A549 treated with GW870086 at 1 μM for 4 hours (cell line): ENCODE measurements around the gene PPP1R12C. TPM values are rescaled to one million over a fixed set of nuclear protein-coding genes. Genes with fewer than 3 reads are reported as not detected.

Experiments used
- total RNA-seq: library from RNA; stranded (reverse); fragments of 200-300 nt; extraction: Qiagen RNA extraction; gene quantifications from 5 replicates; pipeline ENCODE4 v1.2.3, GENCODE V29; 2022; ENCODE audit warnings: low read depth

The PPP1R12C gene
- 55.9 to 88.0 TPM (median 82.4 TPM) in 5 replicates for total RNA-seq

GRCh38 chr19:55116859-55117662, at the start of gene PPP1R12C:
PPP1R12C (minus strand) TSS chr19:55117637; CDS start chr19:55117543, 94 bp downstream.

GRCh38 chr19:55166530-55167268, 49.3 kb upstream of the PPP1R12C start, which contains the start of gene DNAAF3:
DNAAF3 (minus strand) TSS chr19:55166613; CDS start chr19:55166413, 200 bp downstream.

GRCh38 chr19:55157064-55157908, 39.8 kb upstream of the PPP1R12C start, which contains the start of gene TNNI3:
TNNI3 (minus strand) TSS chr19:55157732; CDS start chr19:55157589, 143 bp downstream.

DNA sequence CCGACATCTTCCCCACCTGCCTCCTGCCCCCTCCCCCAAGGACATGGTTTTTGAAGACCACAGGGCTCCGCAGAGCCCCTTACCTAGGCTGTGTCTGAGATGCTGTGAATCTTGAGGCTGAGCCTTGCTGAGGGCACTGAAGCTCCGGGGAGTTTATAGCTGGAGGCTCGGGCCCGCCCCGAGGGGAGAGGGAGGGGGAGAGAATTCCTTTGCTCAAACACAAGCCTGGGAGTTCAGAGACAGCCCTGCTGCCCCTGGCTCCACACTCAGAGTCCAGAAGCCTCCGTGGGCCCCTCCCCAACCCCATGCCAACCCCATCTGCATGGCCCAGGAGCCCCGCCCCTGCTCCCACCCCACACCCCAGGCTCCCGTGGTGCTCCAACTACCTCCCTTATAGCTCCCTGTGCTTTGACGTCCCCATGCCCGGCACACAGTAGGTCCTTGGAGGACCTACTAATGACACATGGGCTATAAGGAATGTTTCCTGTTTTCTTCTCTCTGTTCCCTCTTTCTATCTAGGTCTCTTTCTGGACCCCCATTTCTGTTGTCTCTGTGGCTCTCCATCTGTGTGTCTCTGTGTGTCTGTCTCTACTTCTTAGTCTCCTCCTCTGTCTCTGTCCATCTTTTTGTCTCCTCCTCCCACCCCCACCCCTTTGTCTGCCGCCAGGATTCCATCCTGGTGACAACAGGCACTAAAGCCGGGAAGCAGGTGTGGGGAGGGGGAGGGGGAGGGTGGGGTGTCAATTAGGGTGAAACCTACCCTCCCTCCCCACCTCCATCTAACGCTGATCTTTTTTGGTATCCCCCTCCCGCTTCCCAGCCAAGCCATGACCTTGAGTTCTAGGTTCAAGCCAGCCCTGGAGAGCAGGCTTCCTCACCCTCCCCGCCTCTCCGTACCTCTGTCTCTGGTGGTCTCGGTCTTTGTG, 31.9 kb upstream of the PPP1R12C start, which contains the start of gene TNNT1:
Gene TNNT1, minus strand, starts transcription at position 129 of the 926 bp plus-strand sequence. CDS start 2,049 bp downstream, outside the sequence.

DNA sequence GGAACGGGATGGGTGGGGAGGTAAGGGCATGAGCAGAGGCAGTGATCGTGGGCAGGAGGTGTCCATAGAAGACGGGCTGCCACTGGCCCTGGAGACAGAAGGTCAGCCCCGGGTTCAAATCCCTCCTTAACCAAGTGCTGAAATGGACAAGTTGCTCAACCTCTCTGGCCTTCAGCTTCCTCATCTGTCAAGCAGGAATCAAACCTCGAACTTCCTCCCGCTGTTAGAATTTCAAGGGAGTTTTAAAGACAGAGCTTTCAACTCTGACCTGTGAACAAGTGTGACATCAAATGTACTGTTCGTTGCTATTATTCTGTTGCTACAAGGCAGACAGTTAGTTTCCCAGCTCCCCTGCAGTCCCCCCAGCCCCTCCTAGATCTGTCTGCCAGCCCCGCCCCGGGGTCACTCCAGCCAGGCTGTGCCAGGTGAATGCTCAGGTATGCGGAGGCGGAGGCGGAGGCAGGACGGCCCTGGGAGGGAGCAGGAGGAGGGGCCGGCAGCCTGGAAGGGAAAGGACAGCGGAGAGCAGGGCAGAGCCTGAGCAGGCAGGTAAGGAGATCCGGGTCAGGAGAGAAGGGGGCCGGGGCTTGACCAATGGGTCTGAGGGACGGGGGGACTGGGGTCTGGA, 42.0 kb downstream of the PPP1R12C start, which contains the start of gene EPS8L1:
Gene EPS8L1, plus strand, starts transcription at position 499 of the 628 bp plus-strand sequence. CDS start 576 bp downstream, outside the sequence.

DNA sequence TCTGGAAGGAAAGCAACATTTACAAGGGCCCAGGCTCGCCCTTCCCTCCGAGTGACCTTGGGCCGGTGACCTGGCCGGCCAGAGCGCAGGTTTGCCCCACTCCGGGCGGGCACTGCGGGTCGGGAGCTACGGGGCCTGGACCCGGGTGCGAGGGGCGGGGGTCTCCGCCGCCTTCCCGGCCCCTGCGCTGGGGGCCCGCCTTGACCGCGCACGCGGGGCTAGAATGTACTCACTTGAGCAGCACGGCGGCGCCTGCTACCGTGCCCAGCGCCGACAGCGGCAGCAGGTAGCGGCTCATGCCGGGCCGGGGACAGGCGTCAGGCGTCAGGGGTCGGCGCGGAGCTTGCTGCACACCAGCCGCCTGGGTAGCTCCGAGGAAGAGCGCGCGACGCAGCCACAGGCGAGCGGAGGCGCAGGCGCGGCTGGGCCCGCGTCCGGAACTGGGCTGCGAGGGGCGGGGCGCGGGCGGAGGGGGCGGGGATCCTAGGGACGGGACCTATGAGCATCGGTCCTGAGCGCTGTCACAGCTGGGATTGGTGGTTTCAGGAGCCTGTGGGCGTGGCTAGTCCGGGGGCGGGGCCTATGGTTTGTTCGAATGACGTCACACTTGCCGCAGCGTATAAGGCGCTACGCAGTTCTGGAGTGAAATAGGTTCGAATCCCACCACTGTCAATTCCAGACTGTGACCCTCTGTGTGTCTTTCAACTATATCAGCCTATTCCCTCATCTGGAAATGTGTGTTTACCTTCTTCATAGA, 54.5 kb downstream of the PPP1R12C start, which contains the start of gene RDH13:
Gene RDH13, minus strand, starts transcription at position 414 of the 757 bp plus-strand sequence. Its CDS starts 116 bp downstream, at position 298.

Other genes starting within 250 kb of the PPP1R12C start
- gene FCAR, start 243.4 kb downstream of the PPP1R12C start, total RNA-seq, result not detected in 5 replicates
- not detected in 5 replicates for gene NCR1, start 211.5 kb downstream of the PPP1R12C start, total RNA-seq
- gene NLRP7, start 170.1 kb downstream of the PPP1R12C start, total RNA-seq, result 0.07 TPM in 1 of 5 replicates, not detected in the others
- gene NLRP2, start 151.3 kb downstream of the PPP1R12C start, total RNA-seq, result 24.3 to 27.0 TPM (median 26.5 TPM) in 5 replicates
- gene GP6, start 79.4 kb downstream of the PPP1R12C start, total RNA-seq, result 0.08 to 0.22 TPM (median 0.17 TPM) in 4 of 5 replicates, not detected in the other
- 15.2 to 22.6 TPM (median 20.6 TPM) in 5 replicates for gene RDH13, start 54.5 kb downstream of the PPP1R12C start, total RNA-seq
- gene EPS8L1, start 41.8 kb downstream of the PPP1R12C start, total RNA-seq, result 5.0 to 6.5 TPM (median 5.9 TPM) in 5 replicates
- gene TNNT1, start 31.6 kb upstream of the PPP1R12C start, total RNA-seq, result 115 to 148 TPM (median 130 TPM) in 5 replicates
- 5.9 to 9.6 TPM (median 8.0 TPM) in 5 replicates for gene TNNI3, start 40.1 kb upstream of the PPP1R12C start, total RNA-seq
- 3.7 to 7.7 TPM (median 5.7 TPM) in 5 replicates for gene DNAAF3, start 49.0 kb upstream of the PPP1R12C start, total RNA-seq
- gene SYT5, start 62.7 kb upstream of the PPP1R12C start, total RNA-seq, result 1.9 to 4.8 TPM (median 4.0 TPM) in 5 replicates
- 2.7 to 5.3 TPM (median 5.1 TPM) in 5 replicates for gene PTPRH, start 91.9 kb upstream of the PPP1R12C start, total RNA-seq
- 3.1 to 5.3 TPM (median 4.1 TPM) in 5 replicates for gene TMEM86B, start 111.1 kb upstream of the PPP1R12C start, total RNA-seq
- gene PPP6R1, start 141.4 kb upstream of the PPP1R12C start, total RNA-seq, result 84.5 to 118 TPM (median 109 TPM) in 5 replicates
- gene HSPBP1, start 162.5 kb upstream of the PPP1R12C start, total RNA-seq, result 120 to 145 TPM (median 138 TPM) in 5 replicates
- 2.5 to 4.3 TPM (median 4.1 TPM) in 5 replicates for gene BRSK1, start 166.4 kb upstream of the PPP1R12C start, total RNA-seq
- gene TMEM150B, start 207.7 kb upstream of the PPP1R12C start, total RNA-seq, result not detected in 5 replicates
- 3.7 to 7.5 TPM (median 5.9 TPM) in 5 replicates for gene KMT5C, start 222.2 kb upstream of the PPP1R12C start, total RNA-seq
- 0.57 to 1.2 TPM (median 0.81 TPM) in 5 replicates for gene COX6B2, start 237.1 kb upstream of the PPP1R12C start, total RNA-seq
- gene GARIN5B, start 245.6 kb upstream of the PPP1R12C start, total RNA-seq, result 0.08 to 0.33 TPM (median 0.13 TPM) in 5 replicates